ENCODE results near the gene TSPO. TPM values are rescaled to one million over a fixed set of nuclear protein-coding genes. Genes with fewer than 3 reads are reported as not detected.
"Not testable (repeated sequence)": the region's sequence is repeated elsewhere in the genome, so short reads cannot be mapped to it uniquely, and the experiment has no call there.

The TSPO gene
- total and polyA plus RNA-seq, 11 donors, result 69.0 to 335 (median 125) TPM

DNA sequence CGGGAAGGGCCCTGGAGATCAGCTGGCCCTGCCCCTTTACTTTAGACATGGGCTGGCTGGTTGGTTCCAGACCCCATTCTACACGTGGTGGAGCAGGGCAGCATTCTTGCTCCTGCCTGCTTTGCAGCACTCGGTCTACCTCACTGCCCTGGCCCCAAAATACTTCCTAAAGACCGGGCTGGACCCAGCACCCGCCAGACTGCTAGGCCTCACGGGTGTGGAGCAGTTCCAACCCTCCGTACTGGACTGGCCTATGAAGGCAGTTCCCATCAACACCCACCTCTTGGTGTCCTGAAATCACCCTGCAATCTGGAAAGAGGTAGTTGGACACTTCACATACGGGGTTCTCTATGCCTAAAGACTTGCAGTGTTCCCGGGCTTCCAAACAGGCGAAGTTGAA lies 14.6 kb upstream of the TSPO start:
- peak overlapping the region in 7 of 12 donors; percentile 10 to 55 (median 22) for H3K27ac ChIP-seq
- intact Hi-C loops (cut with DNase I), result loop anchor here in 1 of 10 donors (10.0 kb wide), 1 partner anchor 62 kb away; no protein-coding TSS in a partner anchor

DNA sequence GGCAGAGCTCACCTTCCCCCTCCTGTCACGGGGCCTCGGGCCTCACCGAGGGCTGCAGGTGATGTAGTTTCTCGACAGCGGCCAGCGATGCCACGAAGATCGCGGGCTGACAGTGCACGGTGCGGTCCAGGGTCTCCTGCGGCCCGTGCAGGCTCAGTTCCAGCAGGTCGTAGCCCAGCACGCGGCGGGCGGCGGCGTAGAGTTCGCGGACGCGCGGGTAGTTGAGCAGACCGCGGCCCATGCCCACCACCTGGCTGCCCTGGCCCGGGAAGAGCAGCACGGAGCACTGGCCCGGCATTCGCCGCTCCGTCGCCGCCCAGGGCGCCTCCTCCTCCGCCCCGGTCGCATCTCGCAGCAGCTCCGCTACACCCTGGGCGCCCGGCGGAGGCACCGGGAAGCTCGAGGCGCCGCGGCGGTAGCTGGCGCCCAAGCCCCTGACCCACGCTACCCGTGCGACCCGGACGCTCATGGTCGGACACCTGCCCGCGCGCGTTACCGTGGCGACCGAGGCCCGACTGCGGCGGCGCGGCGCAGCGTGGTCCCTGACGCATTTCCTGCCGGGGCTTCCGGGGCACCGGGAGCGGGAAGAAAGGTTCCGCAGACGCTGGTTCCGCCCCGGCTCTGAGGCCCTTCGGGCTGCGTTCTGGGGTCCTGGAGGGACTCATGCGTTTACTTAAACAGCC lies 8.3 kb upstream of the TSPO start, which contains the start of gene MCAT:
Gene MCAT, minus strand, starts transcription at position 519 of the 683 bp plus-strand sequence. Its CDS starts 50 bp downstream, at position 469.
- TF ChIP-seq, protein P1, sequence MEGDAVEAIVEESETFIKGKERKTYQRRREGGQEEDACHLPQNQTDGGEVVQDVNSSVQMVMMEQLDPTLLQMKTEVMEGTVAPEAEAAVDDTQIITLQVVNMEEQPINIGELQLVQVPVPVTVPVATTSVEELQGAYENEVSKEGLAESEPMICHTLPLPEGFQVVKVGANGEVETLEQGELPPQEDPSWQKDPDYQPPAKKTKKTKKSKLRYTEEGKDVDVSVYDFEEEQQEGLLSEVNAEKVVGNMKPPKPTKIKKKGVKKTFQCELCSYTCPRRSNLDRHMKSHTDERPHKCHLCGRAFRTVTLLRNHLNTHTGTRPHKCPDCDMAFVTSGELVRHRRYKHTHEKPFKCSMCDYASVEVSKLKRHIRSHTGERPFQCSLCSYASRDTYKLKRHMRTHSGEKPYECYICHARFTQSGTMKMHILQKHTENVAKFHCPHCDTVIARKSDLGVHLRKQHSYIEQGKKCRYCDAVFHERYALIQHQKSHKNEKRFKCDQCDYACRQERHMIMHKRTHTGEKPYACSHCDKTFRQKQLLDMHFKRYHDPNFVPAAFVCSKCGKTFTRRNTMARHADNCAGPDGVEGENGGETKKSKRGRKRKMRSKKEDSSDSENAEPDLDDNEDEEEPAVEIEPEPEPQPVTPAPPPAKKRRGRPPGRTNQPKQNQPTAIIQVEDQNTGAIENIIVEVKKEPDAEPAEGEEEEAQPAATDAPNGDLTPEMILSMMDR (IDR thresholded peaks at IDR 0.05), result no peak
- TF ChIP-seq POLR2A (IDR thresholded peaks at IDR 0.05), result peak in 1 of 2 donors; percentile 55
- intact Hi-C loops (cut with DNase I), result no loop called here

More for the DNA sequence above, 14.6 kb upstream of the TSPO start:
- Histone ChIP-seq H3K9me3 (no peaks in the 10 kb centered on the region), H3K4me3 (no peak overlapping the region), H3K36me3 (peaks cover 0 to 91% (median 72%) of the 10 kb centered on the region in 9 donors), H3K4me1 (peaks cover 0 to 35% (median 17%) of the 10 kb centered on the region in 12 donors), H3K27me3 (no peaks in the 10 kb centered on the region)
- TF ChIP-seq POLR2A (IDR thresholded peaks at IDR 0.05), result no peak
- TF ChIP-seq, protein P1 (IDR thresholded peaks at IDR 0.05), result no peak
- ATAC-seq (peak in 2 of 4 donors; percentile 16 to 32), DNase-seq (no peak)
- 35 to 59% (median 50%) methylated on average over 6 to 10 of the region's 10 CpGs for WGBS, 4 donors

DNA sequence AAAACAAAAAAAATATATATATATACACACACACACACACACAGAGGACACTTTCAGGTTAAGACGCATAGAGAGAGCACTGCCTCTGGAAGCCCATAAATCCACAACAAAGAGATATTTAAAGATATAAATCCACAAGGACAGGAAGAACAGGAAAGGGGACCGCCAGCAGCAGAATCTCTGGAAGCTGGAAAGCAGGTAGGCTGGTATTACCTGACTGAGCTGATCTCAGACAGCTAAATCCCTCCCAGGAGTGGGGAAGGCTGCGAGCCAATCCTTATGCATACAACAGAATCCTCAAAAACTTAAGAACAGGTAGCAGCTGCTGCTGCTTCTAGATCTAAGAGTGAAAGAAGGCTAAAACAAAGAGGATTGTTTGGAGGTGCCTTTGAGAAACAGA lies 6.4 kb upstream of the TSPO start:
- peaks cover 0 to 16% (median 11%) of the 10 kb centered on the region in 9 donors for H3K36me3 ChIP-seq
- no peak overlapping the region for H3K27ac ChIP-seq
- peaks cover 0 to 35% (median 18%) of the 10 kb centered on the region in 12 donors for H3K4me1 ChIP-seq
- WGBS, 4 donors, result 81 to 89% (median 85%) methylated on average over 3 of the region's 3 CpGs
- ATAC-seq (no peak), DNase-seq (no peak)
- no peak overlapping the region for H3K4me3 ChIP-seq
- H3K9me3 ChIP-seq, result no peaks in the 10 kb centered on the region
- TF ChIP-seq, protein P1 (IDR thresholded peaks at IDR 0.05), result no peak
- no peak for TF ChIP-seq POLR2A (IDR thresholded peaks at IDR 0.05)
- no peaks in the 10 kb centered on the region for H3K27me3 ChIP-seq
- intact Hi-C loops (cut with DNase I), result no loop called here

More for the DNA sequence above, 8.3 kb upstream of the TSPO start, which contains the start of gene MCAT:
- DNase-seq (peak; percentile 89 to 91 (median 90)), ATAC-seq (peak; percentile 75 to 96 (median 94))
- Histone ChIP-seq H3K27me3 (no peaks in the 10 kb centered on the region), H3K4me1 (peaks cover 0 to 27% (median 18%) of the 10 kb centered on the region in 12 donors), H3K4me3 (peak within 1 kb of the TSS; percentile 76 to 99 (median 90)), H3K36me3 (peaks cover 0 to 33% (median 30%) of the 10 kb centered on the region in 9 donors), H3K27ac (peak within 1 kb of the TSS in 11 of 12 donors; percentile 62 to 84 (median 74)), H3K9me3 (no peaks in the 10 kb centered on the region)
- 0 to 1% (median 0%) methylated on average over 38 to 83 of the region's 83 CpGs for WGBS, 4 donors

DNA sequence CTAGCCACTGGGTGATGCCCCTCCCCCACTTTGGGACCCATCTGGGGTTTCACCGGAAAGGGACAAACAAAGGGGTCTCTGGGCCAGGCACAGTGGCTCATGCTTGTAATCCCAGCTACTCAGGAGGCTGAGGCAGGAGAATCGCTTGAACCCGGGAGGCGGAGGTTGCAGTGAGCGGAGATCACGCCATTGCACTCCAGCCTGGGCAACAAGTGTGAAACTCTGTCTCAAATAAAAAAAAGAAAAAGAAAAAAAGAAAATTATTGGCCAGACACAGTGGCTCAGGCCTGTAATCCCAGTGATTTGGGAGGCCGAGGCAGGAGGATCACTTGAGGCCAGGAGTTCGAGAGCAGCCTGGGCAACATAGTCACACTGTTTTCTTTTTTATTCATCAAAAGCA lies 6.0 kb upstream of the TSPO start:
- Histone ChIP-seq H3K36me3 (peaks cover 0 to 11% (median 7%) of the 10 kb centered on the region in 9 donors), H3K4me1 (peaks cover 0 to 35% (median 18%) of the 10 kb centered on the region in 12 donors)
- ATAC-seq; H3K27ac ChIP-seq; H3K9me3 ChIP-seq; DNase-seq; intact Hi-C loops (cut with DNase I); H3K27me3 ChIP-seq; H3K4me3 ChIP-seq: not testable (repeated sequence)
- WGBS, 4 donors, result 91 to 93% (median 92%) methylated on average over 8 of the region's 8 CpGs

DNA sequence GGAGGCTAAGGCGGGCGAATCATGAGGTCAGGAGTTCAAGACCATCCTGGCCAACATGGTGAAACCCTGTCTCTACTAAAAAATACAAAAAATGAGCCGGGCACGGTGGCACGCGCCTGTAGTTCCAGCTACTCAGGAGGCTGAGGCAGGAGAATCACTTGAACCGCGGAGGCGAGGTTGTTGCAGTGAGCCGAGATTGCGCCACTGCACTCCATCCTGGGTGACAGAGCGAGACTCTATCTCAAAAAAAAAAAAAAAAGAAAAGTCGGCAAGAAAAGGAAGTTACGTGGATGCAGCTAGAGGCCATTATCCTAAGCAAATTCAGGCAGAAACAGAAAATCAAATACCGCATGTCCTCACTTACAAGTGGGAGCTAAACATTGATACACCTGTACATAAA lies 5.0 kb upstream of the TSPO start:
- DNase-seq; H3K9me3 ChIP-seq; H3K4me3 ChIP-seq; ATAC-seq; intact Hi-C loops (cut with DNase I); H3K36me3 ChIP-seq; H3K27me3 ChIP-seq: not testable (repeated sequence)
- peak overlapping the region in 1 of 12 donors; percentile 81 for H3K27ac ChIP-seq
- 87 to 91% (median 88%) methylated on average over 15 of the region's 15 CpGs for WGBS, 4 donors
- peaks cover 0 to 43% (median 20%) of the 10 kb centered on the region in 12 donors for H3K4me1 ChIP-seq

All from heart left ventricle (tissue), 16 donors.